ENCODE results near the gene KLB. TPM values are rescaled to one million over a fixed set of nuclear protein-coding genes. Genes with fewer than 3 reads are reported as not detected.
"Not testable (repeated sequence)": the region's sequence is repeated elsewhere in the genome, so short reads cannot be mapped to it uniquely, and the experiment has no call there.

The KLB gene
- total RNA-seq, 1 experiment from 2014 or later = not detected

GRCh38 chr4:39384563-39384962 lies 22.2 kb upstream of the KLB start:
- CTCF ChIA-PET = interaction anchor here (0.5 to 1.0 kb wide), 3 partner anchors 9 to 286 kb away, joined by 3 to 5 read pairs (median 3); no protein-coding TSS in a partner anchor
- intact Hi-C loops (cut with micrococcal nuclease) = no loop called here
- Mint-ChIP-seq H3K27ac (ENCODE audit: low read depth, unreplicated experiment) (no peak overlapping the region), H3K9me3 (ENCODE audit: unreplicated experiment) (peaks cover 8% of the 10 kb centered on the region), H3K4me3 (ENCODE audit: unreplicated experiment) (no peak overlapping the region), H3K36me3 (ENCODE audit: insufficient read depth, unreplicated experiment) (no peaks in the 10 kb centered on the region), H3K27me3 (ENCODE audit: insufficient read depth, unreplicated experiment) (peaks cover 33% of the 10 kb centered on the region), H3K4me1 (ENCODE audit: insufficient read depth, unreplicated experiment) (no peaks in the 10 kb centered on the region)
- DNase-seq (ENCODE audit: unreplicated experiment) = no peak
- BruUV-seq (replicated peaks) = no TSS peak
- POLR2A ChIA-PET = interaction anchor here (0.9 kb wide), 1 partner anchor 64 kb away, joined by 4 read pairs; no protein-coding TSS in a partner anchor
- TF ChIP-seq, protein P1, sequence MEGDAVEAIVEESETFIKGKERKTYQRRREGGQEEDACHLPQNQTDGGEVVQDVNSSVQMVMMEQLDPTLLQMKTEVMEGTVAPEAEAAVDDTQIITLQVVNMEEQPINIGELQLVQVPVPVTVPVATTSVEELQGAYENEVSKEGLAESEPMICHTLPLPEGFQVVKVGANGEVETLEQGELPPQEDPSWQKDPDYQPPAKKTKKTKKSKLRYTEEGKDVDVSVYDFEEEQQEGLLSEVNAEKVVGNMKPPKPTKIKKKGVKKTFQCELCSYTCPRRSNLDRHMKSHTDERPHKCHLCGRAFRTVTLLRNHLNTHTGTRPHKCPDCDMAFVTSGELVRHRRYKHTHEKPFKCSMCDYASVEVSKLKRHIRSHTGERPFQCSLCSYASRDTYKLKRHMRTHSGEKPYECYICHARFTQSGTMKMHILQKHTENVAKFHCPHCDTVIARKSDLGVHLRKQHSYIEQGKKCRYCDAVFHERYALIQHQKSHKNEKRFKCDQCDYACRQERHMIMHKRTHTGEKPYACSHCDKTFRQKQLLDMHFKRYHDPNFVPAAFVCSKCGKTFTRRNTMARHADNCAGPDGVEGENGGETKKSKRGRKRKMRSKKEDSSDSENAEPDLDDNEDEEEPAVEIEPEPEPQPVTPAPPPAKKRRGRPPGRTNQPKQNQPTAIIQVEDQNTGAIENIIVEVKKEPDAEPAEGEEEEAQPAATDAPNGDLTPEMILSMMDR (IDR thresholded peaks at IDR 0.05; ENCODE audit: unreplicated experiment) = no peak

GRCh38 chr4:39390603-39391002 lies 16.1 kb upstream of the KLB start:
- ChIA-PET CTCF (no interaction called here), POLR2A (no interaction called here)
- no TSS peak for BruUV-seq (replicated peaks)
- DNase-seq (ENCODE audit: unreplicated experiment) = no peak
- no peaks in the 10 kb centered on the region for H3K9me3 Mint-ChIP-seq (ENCODE audit: unreplicated experiment)
- intact Hi-C loops (cut with micrococcal nuclease) = no loop called here
- no peaks in the 10 kb centered on the region for H3K27me3 Mint-ChIP-seq (ENCODE audit: insufficient read depth, unreplicated experiment)
- no peak overlapping the region for H3K4me3 Mint-ChIP-seq (ENCODE audit: unreplicated experiment)
- no peak overlapping the region for H3K27ac Mint-ChIP-seq (ENCODE audit: low read depth, unreplicated experiment)
- TF ChIP-seq, protein P1 (IDR thresholded peaks at IDR 0.05; ENCODE audit: unreplicated experiment) = no peak
- H3K36me3 Mint-ChIP-seq (ENCODE audit: insufficient read depth, unreplicated experiment) = no peaks in the 10 kb centered on the region
- no peaks in the 10 kb centered on the region for H3K4me1 Mint-ChIP-seq (ENCODE audit: insufficient read depth, unreplicated experiment)

DNA sequence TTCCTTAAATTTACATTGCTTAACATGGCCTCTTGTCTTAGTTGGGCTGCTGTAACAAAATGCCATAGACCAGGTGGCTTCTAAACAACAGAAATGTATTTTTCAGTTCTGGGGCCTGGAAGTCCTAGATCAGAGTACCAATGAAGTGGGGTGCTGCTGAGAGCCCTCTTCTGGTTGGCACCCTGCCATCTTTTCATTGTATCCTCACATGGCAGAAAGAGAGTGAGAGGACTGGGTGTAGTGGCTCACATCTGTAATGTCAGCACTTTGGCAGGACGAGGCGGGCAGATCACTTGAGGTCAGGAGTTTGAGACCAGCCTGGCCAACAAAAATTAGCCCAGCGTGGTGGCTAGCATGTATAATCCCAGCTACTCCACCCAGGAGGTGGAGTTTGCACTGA lies 12.0 kb upstream of the KLB start:
- BruUV-seq (replicated peaks) = no TSS peak
- Mint-ChIP-seq H3K9me3 (ENCODE audit: unreplicated experiment) (no peaks in the 10 kb centered on the region), H3K27me3 (ENCODE audit: insufficient read depth, unreplicated experiment) (no peaks in the 10 kb centered on the region), H3K36me3 (ENCODE audit: insufficient read depth, unreplicated experiment) (no peaks in the 10 kb centered on the region), H3K4me3 (ENCODE audit: unreplicated experiment) (no peak overlapping the region), H3K4me1 (ENCODE audit: insufficient read depth, unreplicated experiment) (no peaks in the 10 kb centered on the region), H3K27ac (ENCODE audit: low read depth, unreplicated experiment) (no peak overlapping the region)
- no peak for DNase-seq (ENCODE audit: unreplicated experiment)
- intact Hi-C loops (cut with micrococcal nuclease) = no loop called here
- POLR2A ChIA-PET = no interaction called here
- TF ChIP-seq, protein P1 (IDR thresholded peaks at IDR 0.05; ENCODE audit: unreplicated experiment) = no peak
- CTCF ChIA-PET = no interaction called here

- H3K9me3 Mint-ChIP-seq (ENCODE audit: unreplicated experiment); BruUV-seq (replicated peaks); CTCF ChIA-PET; H3K4me1 Mint-ChIP-seq (ENCODE audit: insufficient read depth, unreplicated experiment); intact Hi-C loops (cut with micrococcal nuclease); H3K4me3 Mint-ChIP-seq (ENCODE audit: unreplicated experiment); H3K36me3 Mint-ChIP-seq (ENCODE audit: insufficient read depth, unreplicated experiment); H3K27me3 Mint-ChIP-seq (ENCODE audit: insufficient read depth, unreplicated experiment); DNase-seq (ENCODE audit: unreplicated experiment); POLR2A ChIA-PET; H3K27ac Mint-ChIP-seq (ENCODE audit: low read depth, unreplicated experiment): not testable (repeated sequence)
Observed at GRCh38 chr4:39401640-39402039, 5.1 kb upstream of the KLB start.

- intact Hi-C loops (cut with micrococcal nuclease) = no loop called here
- no peak overlapping the region for H3K27ac Mint-ChIP-seq (ENCODE audit: low read depth, unreplicated experiment)
- CTCF ChIA-PET = interaction anchor here (1.3 kb wide), 1 partner anchor 29 kb away, joined by 3 read pairs; no protein-coding TSS in a partner anchor
- TF ChIP-seq, protein P1 (IDR thresholded peaks at IDR 0.05; ENCODE audit: unreplicated experiment) = no peak
- BruUV-seq (replicated peaks) = no TSS peak
- H3K4me1 Mint-ChIP-seq (ENCODE audit: insufficient read depth, unreplicated experiment) = no peaks in the 10 kb centered on the region
- no peaks in the 10 kb centered on the region for H3K9me3 Mint-ChIP-seq (ENCODE audit: unreplicated experiment)
- DNase-seq (ENCODE audit: unreplicated experiment) = no peak
- no peaks in the 10 kb centered on the region for H3K27me3 Mint-ChIP-seq (ENCODE audit: insufficient read depth, unreplicated experiment)
- no peaks in the 10 kb centered on the region for H3K36me3 Mint-ChIP-seq (ENCODE audit: insufficient read depth, unreplicated experiment)
- POLR2A ChIA-PET = interaction anchor here (0.6 to 0.9 kb wide), 3 partner anchors 41 to 232 kb away, joined by 3 read pairs; partner anchors contain the start of gene RFC1
- no peak overlapping the region for H3K4me3 Mint-ChIP-seq (ENCODE audit: unreplicated experiment)
Observed at GRCh38 chr4:39407584-39407885, 805 bp downstream of the KLB start.

Data from MCF 10A (cell line).